AG20443 (cell line): ENCODE data around the gene SRPX2.
"Not testable (repeated sequence)": the region's sequence is repeated elsewhere in the genome, so short reads cannot be mapped to it uniquely, and the experiment has no call there.

Experiments used
- DNase-seq: peaks from one replicate; pipeline ENCODE4 v3.0.0; 2012; ENCODE audit warnings: low spot score, mixed read lengths

The SRPX2 gene

GRCh38 chrX:100696699-100697351 is 52.8 kb downstream of the SRPX2 start:
- no peak for DNase-seq

- no peak for DNase-seq
Measured at GRCh38 chrX:100698551-100698950, 54.6 kb downstream of the SRPX2 start.

GRCh38 chrX:100700809-100701208 is 56.8 kb downstream of the SRPX2 start:
- DNase-seq = no peak

- no peak for DNase-seq
Measured at GRCh38 chrX:100704581-100705203, 60.7 kb downstream of the SRPX2 start.

GRCh38 chrX:100710816-100711215 is 66.8 kb downstream of the SRPX2 start:
- no peak for DNase-seq

GRCh38 chrX:100717363-100717762 is 73.4 kb downstream of the SRPX2 start:
- DNase-seq = no peak

- DNase-seq = no peak
Measured at GRCh38 chrX:100719139-100719538, 75.1 kb downstream of the SRPX2 start.

GRCh38 chrX:100720301-100720700 is 76.3 kb downstream of the SRPX2 start:
- DNase-seq = no peak

- no peak for DNase-seq
Measured at GRCh38 chrX:100721328-100721727, 77.3 kb downstream of the SRPX2 start.

GRCh38 chrX:100724006-100724405 is 80.0 kb downstream of the SRPX2 start:
- not testable (repeated sequence) for DNase-seq
